LNCaP clone FGC (cell line): ENCODE results near the gene ABLIM1.

Source experiments
- DNase-seq: peaks from one replicate; pipeline ENCODE4 v3.0.0-alpha.2; 2011; ENCODE audit warnings: low read depth
- H3K4me3 ChIP-seq: 2 replicates; pipeline ENCODE4 v1.5.1; 2011; ENCODE audit warnings: mild to moderate bottlenecking, low read depth, low read length, control low read depth
- CTCF ChIP-seq: IDR thresholded peaks from 2 replicates; pipeline ENCODE4 v1.5.1; 2012; ENCODE audit warnings: mild to moderate bottlenecking; ENCODE audit not compliant: control insufficient read depth, insufficient read depth; ENCODE audit errors: extremely low read depth

ABLIM1 gene

GRCh38 chr10:114402233-114402632, 255.8 kb downstream of the ABLIM1 start:
- TF ChIP-seq CTCF, result no peak

GRCh38 chr10:114401195-114401791, 256.8 kb downstream of the ABLIM1 start:
- TF ChIP-seq CTCF, result no peak
- no peak for DNase-seq
- H3K4me3 ChIP-seq, result no peak overlapping the region

More at GRCh38 chr10:114402233-114402632, 255.8 kb downstream of the ABLIM1 start:
- DNase-seq, result no peak
- H3K4me3 ChIP-seq, result no peak overlapping the region

GRCh38 chr10:114400091-114400490, 258.0 kb downstream of the ABLIM1 start:
- no peak for DNase-seq
- no peak overlapping the region for H3K4me3 ChIP-seq
- TF ChIP-seq CTCF, result no peak

GRCh38 chr10:114399576-114399975, 258.5 kb downstream of the ABLIM1 start:
- TF ChIP-seq CTCF, result no peak

GRCh38 chr10:114398587-114399331, 259.3 kb downstream of the ABLIM1 start:
- TF ChIP-seq CTCF, result no peak
- DNase-seq, result no peak
- H3K4me3 ChIP-seq, result no peak overlapping the region

More at GRCh38 chr10:114399576-114399975, 258.5 kb downstream of the ABLIM1 start:
- DNase-seq, result no peak
- H3K4me3 ChIP-seq, result no peak overlapping the region

- H3K4me3 ChIP-seq, result no peak overlapping the region
- no peak for DNase-seq
- no peak for TF ChIP-seq CTCF
These were observed 260.4 kb downstream of the ABLIM1 start for GRCh38 chr10:114397651-114398145.
